ENCODE measurements around the gene NRG2. TPM values are rescaled to one million over a fixed set of nuclear protein-coding genes. Genes with fewer than 3 reads are reported as not detected.
A peak's percentile ranks its signal among the peaks of the same experiment; 100 is the strongest.

Gene NRG2
- total RNA-seq, 2 experiments from 2014 or later = 0.11 TPM; not detected in 1

DNA sequence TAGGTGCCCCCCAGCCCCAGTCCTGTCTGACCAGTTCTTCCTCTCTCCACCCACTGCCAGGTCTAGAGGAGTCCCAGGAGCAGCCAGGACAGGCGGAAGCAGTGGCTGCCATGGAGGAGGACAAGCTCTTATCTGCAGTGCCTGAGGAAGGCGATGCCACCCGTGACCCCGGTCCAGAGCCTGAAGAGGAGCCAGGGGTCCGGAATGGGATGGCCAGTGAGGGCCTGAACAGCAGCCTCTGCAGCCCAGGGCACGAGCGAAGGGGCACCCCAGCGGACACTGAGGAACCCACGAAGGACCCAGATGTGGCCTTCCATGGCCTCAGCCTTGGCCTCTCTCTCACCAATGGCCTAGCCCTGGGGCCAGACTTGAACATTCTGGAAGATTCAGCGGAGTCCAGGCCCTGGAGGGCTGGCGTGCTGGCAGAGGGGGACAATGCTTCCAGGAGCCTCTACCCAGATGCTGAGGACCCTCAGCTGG, 233.7 kb downstream of the NRG2 start:
- Mint-ChIP-seq H3K4me1 (ENCODE audit: low read depth) (no peaks in the 10 kb centered on the region), H3K27ac (no peak overlapping the region), H3K9me3 (no peaks in the 10 kb centered on the region), H3K27me3 (peaks cover 7% of the 10 kb centered on the region), H3K4me3 (no peak overlapping the region), H3K36me3 (ENCODE audit: low read depth) (no peaks in the 10 kb centered on the region)
- DNase-seq (no peak), ATAC-seq (no peak)
- intact Hi-C loops (cut with micrococcal nuclease) = no loop called here
- ChIA-PET CTCF (interaction anchor here (0.9 to 1.7 kb wide), 2 partner anchors 22 to 44 kb away, joined by 3 to 4 read pairs; no protein-coding TSS in a partner anchor), POLR2A (no interaction called here)
- TF ChIP-seq, protein P1, sequence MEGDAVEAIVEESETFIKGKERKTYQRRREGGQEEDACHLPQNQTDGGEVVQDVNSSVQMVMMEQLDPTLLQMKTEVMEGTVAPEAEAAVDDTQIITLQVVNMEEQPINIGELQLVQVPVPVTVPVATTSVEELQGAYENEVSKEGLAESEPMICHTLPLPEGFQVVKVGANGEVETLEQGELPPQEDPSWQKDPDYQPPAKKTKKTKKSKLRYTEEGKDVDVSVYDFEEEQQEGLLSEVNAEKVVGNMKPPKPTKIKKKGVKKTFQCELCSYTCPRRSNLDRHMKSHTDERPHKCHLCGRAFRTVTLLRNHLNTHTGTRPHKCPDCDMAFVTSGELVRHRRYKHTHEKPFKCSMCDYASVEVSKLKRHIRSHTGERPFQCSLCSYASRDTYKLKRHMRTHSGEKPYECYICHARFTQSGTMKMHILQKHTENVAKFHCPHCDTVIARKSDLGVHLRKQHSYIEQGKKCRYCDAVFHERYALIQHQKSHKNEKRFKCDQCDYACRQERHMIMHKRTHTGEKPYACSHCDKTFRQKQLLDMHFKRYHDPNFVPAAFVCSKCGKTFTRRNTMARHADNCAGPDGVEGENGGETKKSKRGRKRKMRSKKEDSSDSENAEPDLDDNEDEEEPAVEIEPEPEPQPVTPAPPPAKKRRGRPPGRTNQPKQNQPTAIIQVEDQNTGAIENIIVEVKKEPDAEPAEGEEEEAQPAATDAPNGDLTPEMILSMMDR (IDR thresholded peaks at IDR 0.05) = no peak

DNA sequence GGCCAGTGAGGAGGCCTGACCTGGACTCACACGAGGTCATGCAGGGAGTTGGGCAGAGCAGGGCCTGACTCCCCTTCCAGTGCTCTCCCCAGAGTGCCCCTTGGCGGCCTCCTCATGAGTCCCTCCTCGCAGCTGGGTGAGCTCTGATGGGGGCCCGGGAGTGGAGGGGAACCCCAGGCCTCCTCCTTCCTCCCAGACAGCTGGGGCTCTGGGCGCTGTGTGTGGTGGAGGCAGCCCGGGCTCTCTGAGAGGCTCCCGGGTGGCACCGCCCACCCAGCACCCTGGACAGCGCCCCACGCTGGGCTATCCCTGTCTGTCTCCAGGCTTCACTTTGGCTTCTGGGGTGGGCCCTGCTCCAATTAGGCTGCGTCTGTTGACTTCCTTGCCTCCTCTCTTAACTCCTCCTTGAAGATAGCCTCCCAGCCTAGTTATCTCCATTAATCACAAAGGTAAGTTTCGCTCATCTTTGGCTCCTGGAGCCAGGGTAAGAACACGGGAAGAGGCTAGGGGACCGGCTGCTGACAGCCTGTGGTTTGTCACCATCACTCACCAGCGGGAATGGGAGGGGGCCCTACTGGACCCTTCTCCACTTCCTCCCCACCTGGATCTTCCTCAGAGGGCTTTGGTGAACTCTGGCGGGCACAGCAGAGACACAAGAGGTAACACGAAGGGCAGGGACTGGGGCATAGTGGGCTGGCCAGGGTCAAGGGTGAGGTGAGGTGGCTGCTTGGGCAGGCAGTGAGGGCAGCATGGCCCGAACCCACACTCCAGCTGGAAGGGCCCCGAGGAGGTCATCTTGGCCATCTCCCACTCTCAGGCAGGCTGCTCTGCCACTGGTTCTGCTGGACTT, 234.4 kb downstream of the NRG2 start:
- no peaks in the 10 kb centered on the region for H3K9me3 Mint-ChIP-seq
- ChIA-PET CTCF (interaction anchor here (1.1 to 3.0 kb wide), 2 partner anchors 22 to 33 kb away, joined by 4 to 17 read pairs; no protein-coding TSS in a partner anchor), POLR2A (no interaction called here)
- intact Hi-C loops (cut with micrococcal nuclease) = no loop called here
- H3K27me3 Mint-ChIP-seq = peaks cover 8% of the 10 kb centered on the region
- TF ChIP-seq, protein P1 (IDR thresholded peaks at IDR 0.05) = no peak
- ATAC-seq (peak; percentile 92), DNase-seq (peak; percentile 65)
- H3K4me3 Mint-ChIP-seq = no peak overlapping the region
- H3K27ac Mint-ChIP-seq = no peak overlapping the region
- H3K4me1 Mint-ChIP-seq (ENCODE audit: low read depth) = no peaks in the 10 kb centered on the region
- H3K36me3 Mint-ChIP-seq (ENCODE audit: low read depth) = no peaks in the 10 kb centered on the region

DNA sequence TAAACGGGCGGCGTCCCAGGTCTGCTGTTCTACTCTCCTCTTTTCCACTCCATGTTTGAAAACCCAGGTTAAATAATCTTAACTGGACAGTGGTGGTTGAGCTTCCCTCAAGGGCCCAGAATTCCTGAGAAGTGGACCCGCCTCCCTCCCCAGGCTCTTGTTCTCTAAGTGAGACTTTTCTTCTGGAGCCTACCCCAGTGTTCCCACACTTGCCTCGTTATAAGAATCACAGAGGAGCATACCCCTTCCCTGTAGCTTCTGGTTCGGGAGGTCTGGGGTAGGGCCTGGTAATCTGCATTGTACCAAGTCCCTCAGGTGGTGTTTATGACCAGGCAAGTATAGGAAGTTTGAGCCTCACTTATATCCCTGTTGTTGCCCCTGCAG, 235.5 kb downstream of the NRG2 start:
- Mint-ChIP-seq H3K4me1 (ENCODE audit: low read depth) (no peaks in the 10 kb centered on the region), H3K27ac (no peak overlapping the region), H3K27me3 (peaks cover 8% of the 10 kb centered on the region), H3K36me3 (ENCODE audit: low read depth) (no peaks in the 10 kb centered on the region), H3K4me3 (no peak overlapping the region), H3K9me3 (no peaks in the 10 kb centered on the region)
- ATAC-seq (no peak), DNase-seq (no peak)
- TF ChIP-seq, protein P1 (IDR thresholded peaks at IDR 0.05) = no peak
- CTCF ChIA-PET = interaction anchor here (1.1 to 3.0 kb wide), 2 partner anchors 21 to 32 kb away, joined by 4 to 17 read pairs; no protein-coding TSS in a partner anchor
- POLR2A ChIA-PET = no interaction called here
- intact Hi-C loops (cut with micrococcal nuclease) = no loop called here

DNA sequence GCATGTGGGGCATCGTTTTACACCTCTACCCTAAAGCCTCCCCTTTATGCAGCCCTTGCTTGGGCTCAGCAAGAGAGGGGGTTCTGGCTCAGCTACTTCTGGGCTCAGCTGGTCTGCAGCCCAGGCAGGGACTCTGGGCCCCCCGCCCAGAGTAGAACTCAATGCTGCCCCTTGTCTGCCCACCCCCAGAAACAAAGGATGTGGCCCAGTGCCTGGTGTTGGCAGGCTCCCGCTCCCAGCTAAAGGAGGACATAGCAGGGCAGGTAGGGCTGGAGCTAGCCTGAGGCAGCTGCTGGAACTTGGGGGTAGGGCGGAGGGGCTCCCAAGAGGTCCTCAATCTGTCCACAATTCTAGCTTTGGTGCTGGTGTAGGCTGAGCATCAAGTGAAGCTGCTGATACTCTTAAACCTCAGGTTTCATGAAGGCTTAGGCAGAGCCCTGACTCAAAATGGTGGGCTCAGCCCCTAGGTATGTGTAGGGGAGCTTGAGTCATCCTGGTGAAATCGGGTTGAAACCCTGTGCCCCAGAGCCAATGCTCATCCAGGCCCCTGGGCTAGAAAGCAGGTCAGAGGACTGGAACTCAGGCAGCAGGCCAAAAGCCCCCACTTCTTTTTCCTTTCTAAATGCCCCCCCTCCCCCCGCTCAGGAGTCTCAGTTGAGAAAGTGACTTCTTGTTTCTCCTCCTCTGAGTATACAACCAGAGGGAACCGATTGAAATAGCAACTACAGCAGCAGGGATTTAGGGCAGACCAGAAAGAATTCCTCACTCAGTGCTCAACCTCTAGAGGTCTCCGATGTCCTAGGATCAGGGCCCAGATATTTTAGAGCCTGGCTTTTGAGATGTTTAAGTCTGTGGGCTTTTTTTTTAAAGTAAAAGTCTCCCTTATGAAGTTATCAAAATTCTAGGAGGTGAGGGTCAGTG, 236.1 kb downstream of the NRG2 start:
- no peaks in the 10 kb centered on the region for H3K36me3 Mint-ChIP-seq (ENCODE audit: low read depth)
- intact Hi-C loops (cut with micrococcal nuclease) = no loop called here
- no peaks in the 10 kb centered on the region for H3K9me3 Mint-ChIP-seq
- H3K4me3 Mint-ChIP-seq = no peak overlapping the region
- H3K27me3 Mint-ChIP-seq = peaks cover 11% of the 10 kb centered on the region
- no peaks in the 10 kb centered on the region for H3K4me1 Mint-ChIP-seq (ENCODE audit: low read depth)
- no peak for DNase-seq
- ATAC-seq = no peak
- ChIA-PET POLR2A (no interaction called here), CTCF (interaction anchor here (3.0 kb wide), 1 partner anchor 20 kb away, joined by 17 read pairs; no protein-coding TSS in a partner anchor)
- TF ChIP-seq, protein P1 (IDR thresholded peaks at IDR 0.05) = no peak
- no peak overlapping the region for H3K27ac Mint-ChIP-seq

Data from activated CD8-positive, alpha-beta T cell treated with anti-CD3 and anti-CD28 coated beads for 36 hours (primary cell).